OCI-LY7 (cell line): ENCODE measurements around the gene BRD9.

Experiments used
- CTCF ChIP-seq: fragments of 200-600 bp; sonication (generic); conservative IDR thresholded peaks from 2 replicates; pipeline ENCODE4 v1.5.1; 2014; ENCODE audit warnings: mild to moderate bottlenecking, antibody characterized with exemption, low read length, moderate library complexity, mixed read lengths
- EZH2phosphoT487 ChIP-seq: fragments of 200-600 bp; sonication (generic); IDR thresholded peaks from 2 replicates; pipeline ENCODE4 v1.6.1; 2018; ENCODE audit warnings: low read depth, borderline replicate concordance, mild to moderate bottlenecking, mixed run types, antibody characterized with exemption, low read length, moderate library complexity, mixed read lengths

- TF ChIP-seq CTCF: no peak
- TF ChIP-seq EZH2phosphoT487: no peak
Measured at GRCh38 chr5:932628-933250, 40.1 kb upstream of the BRD9 start.
